GM19238 (cell line): ENCODE results near the gene SESN3.
"Not testable (repeated sequence)": the region's sequence is repeated elsewhere in the genome, so short reads cannot be mapped to it uniquely, and the experiment has no call there.

Experiments
- DNase-seq: peaks from one replicate; pipeline ENCODE4 v3.0.0; 2011; ENCODE audit warnings: low spot score; ENCODE audit not compliant: insufficient read length

The SESN3 gene

GRCh38 chr11:95152876-95153856 is 77.8 kb downstream of the SESN3 start:
- DNase-seq: no peak

- peak; percentile 81 for DNase-seq
These were observed 79.9 kb downstream of the SESN3 start for GRCh38 chr11:95150956-95151684.

- no peak for DNase-seq
These were observed 81.2 kb downstream of the SESN3 start for GRCh38 chr11:95149651-95150364.

GRCh38 chr11:95148938-95149337 is 82.1 kb downstream of the SESN3 start:
- no peak for DNase-seq

GRCh38 chr11:95148406-95148805 is 82.6 kb downstream of the SESN3 start:
- DNase-seq: no peak

GRCh38 chr11:95147364-95147905 is 83.6 kb downstream of the SESN3 start:
- no peak for DNase-seq

GRCh38 chr11:95145430-95146060 is 85.5 kb downstream of the SESN3 start:
- DNase-seq: no peak

- no peak for DNase-seq
These were observed 86.4 kb downstream of the SESN3 start for GRCh38 chr11:95144313-95145235.

- no peak for DNase-seq
These were observed 87.8 kb downstream of the SESN3 start for GRCh38 chr11:95143106-95143681.

- DNase-seq: no peak
These were observed 88.6 kb downstream of the SESN3 start for GRCh38 chr11:95142431-95142830.

GRCh38 chr11:95140397-95141033 is 90.5 kb downstream of the SESN3 start:
- DNase-seq: no peak

GRCh38 chr11:95138448-95138847 is 92.6 kb downstream of the SESN3 start:
- no peak for DNase-seq

GRCh38 chr11:95137299-95137698 is 93.7 kb downstream of the SESN3 start:
- no peak for DNase-seq

GRCh38 chr11:95136747-95137146 is 94.3 kb downstream of the SESN3 start:
- not testable (repeated sequence) for DNase-seq

- no peak for DNase-seq
These were observed 95.1 kb downstream of the SESN3 start for GRCh38 chr11:95135880-95136279.

GRCh38 chr11:95135155-95135554 is 95.8 kb downstream of the SESN3 start:
- DNase-seq: no peak

GRCh38 chr11:95134491-95134890 is 96.5 kb downstream of the SESN3 start:
- no peak for DNase-seq

GRCh38 chr11:95132956-95133355 is 98.0 kb downstream of the SESN3 start:
- no peak for DNase-seq

GRCh38 chr11:95128602-95129001 is 102.4 kb downstream of the SESN3 start:
- no peak for DNase-seq
